Gastroesophageal sphincter (tissue), 4 donors: ENCODE results near the gene ALPL. TPM values are rescaled to one million over a fixed set of nuclear protein-coding genes. Genes with fewer than 3 reads are reported as not detected.

Experiments
- ATAC-seq: fragments of 150-250 bp; one replicate; pipeline ENCODE4 v1.9.1; 2016; ENCODE audit warnings: mild to moderate bottlenecking, moderate library complexity
- H3K27ac ChIP-seq, 4 donors: fragments of 200-600 bp; sonication (generic) in 3 of 4; 1 replicate in 3 of 4; 2 replicates in 1 of 4; pipeline ENCODE4 v1.5.1; 2016 to 2019
- H3K27me3 ChIP-seq: fragments of 200-600 bp; sonication (generic); one replicate; pipeline ENCODE4 v1.5.1; 2019
- H3K36me3 ChIP-seq, 2 donors: fragments of 200-600 bp; sonication (generic); one replicate each; pipeline ENCODE4 v1.5.1; 2019; ENCODE audit warnings: control low read depth in 1 of 2
- H3K4me1 ChIP-seq, 3 donors: fragments of 200-600 bp; sonication (generic); 1 replicate in 2 of 3; 2 replicates in 1 of 3; pipeline ENCODE4 v1.5.1; 2016 to 2019; ENCODE audit warnings: control low read depth in 2 of 3
- H3K4me3 ChIP-seq, 2 donors: fragments of 200-600 bp; sonication (generic); one replicate each; pipeline ENCODE4 v1.5.1; 2019; ENCODE audit warnings: mild to moderate bottlenecking in 1 of 2, moderate library complexity in 1 of 2
- H3K9me3 ChIP-seq, 3 donors: fragments of 200-600 bp; sonication (generic); one replicate each; pipeline ENCODE4 v1.5.1; 2017 to 2019; ENCODE audit warnings: control low read depth in 2 of 3
- EP300 ChIP-seq: sonication (generic); formaldehyde crosslinking; IDR thresholded peaks from one replicate; pipeline ENCODE4 v1.6.1; 2017; ENCODE audit warnings: antibody characterized with exemption, mild to moderate bottlenecking
- POLR2A ChIP-seq, 2 donors: fragments of 450-650 bp; IDR thresholded peaks; one replicate each; pipeline ENCODE4 v1.6.1; 2017; ENCODE audit warnings: antibody characterized with exemption in 2 of 2, mild to moderate bottlenecking in 2 of 2, moderate library complexity in 1 of 2
- POLR2AphosphoS5 ChIP-seq: sonication (generic); formaldehyde crosslinking; IDR thresholded peaks from one replicate; pipeline ENCODE4 v1.6.1; 2017; ENCODE audit warnings: antibody characterized with exemption
- WGBS, 2 donors: methylation state at CpG; one replicate each; pipeline ENCODE4 v1.1.5; 2018; ENCODE audit warnings: low coverage in 1 of 2; 5-methylcytosine and 5-hydroxymethylcytosine counted together
- total RNA-seq, 4 donors: library from RNA; depleted of rRNA; stranded (reverse); fragments of >200 nt; gene quantifications; one replicate each; pipeline ENCODE4 v1.1.0, GENCODE V29; 2016
- TF ChIP-seq, protein P1 (sequence below), 4 experiments: fragments of 200-600 bp in 2 of 4; fragments of 450-650 bp in 2 of 4; sonication (generic) in 1 of 4; IDR thresholded peaks; one replicate each; pipeline ENCODE4 v1.5.1; 2017 to 2019; ENCODE audit warnings: antibody characterized with exemption in 4 of 4, mild to moderate bottlenecking in 2 of 4, moderate library complexity in 2 of 4

Gene ALPL
- total RNA-seq, 4 donors from 2014 or later = 0.62 to 6.1 (median 3.9) TPM

DNA sequence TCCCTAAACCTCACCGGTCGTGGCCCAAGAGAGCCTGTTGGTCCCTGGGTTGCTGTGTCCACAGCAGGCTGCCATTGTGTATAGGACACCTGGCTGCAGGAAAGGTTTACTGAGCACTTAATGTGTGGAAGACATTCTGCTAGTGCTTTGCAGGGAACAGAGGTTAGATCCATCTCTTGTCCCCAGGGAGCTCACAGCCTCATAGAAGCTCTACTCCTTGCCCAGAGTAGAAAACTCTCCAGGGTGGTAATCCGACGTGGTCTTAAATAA is 16.9 kb upstream of the ALPL start:
- WGBS, 2 donors = 36 to 60% methylated on average over 2 to 4 of the region's 4 CpGs
- no peak for ATAC-seq

DNA sequence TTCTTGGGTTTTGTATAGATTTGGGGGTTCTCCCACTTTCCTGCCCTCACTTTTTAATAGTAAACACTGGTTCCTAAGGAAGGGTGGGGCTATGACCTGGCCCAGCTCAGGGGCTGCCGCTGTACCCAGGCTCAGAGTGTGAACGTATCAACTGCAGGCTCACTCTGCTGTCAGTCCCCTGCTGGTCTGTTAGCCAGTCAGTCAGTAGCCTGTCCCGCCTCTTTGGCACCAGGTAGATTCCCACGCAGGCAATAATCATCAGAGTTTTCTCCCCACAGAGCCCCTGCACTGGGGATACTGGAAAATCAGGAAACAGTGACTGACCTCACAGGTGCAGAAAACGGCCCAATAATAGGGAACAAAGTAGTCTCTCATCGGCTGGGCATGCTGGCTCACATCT is 15.0 kb upstream of the ALPL start:
- Histone ChIP-seq H3K4me1 (peaks cover 0 to 6% (median 0%) of the 10 kb centered on the region in 3 donors), H3K4me3 (no peak overlapping the region), H3K36me3 (no peaks in the 10 kb centered on the region), H3K27ac (no peak overlapping the region), H3K9me3 (peaks cover 0 to 2% (median 0%) of the 10 kb centered on the region in 3 donors), H3K27me3 (peaks cover 28% of the 10 kb centered on the region)
- ATAC-seq = no peak
- TF ChIP-seq POLR2A (IDR thresholded peaks at IDR 0.05) = no peak
- no CpG with 5 or more reads among the region's 6 CpGs for WGBS, 2 donors

More for the DNA sequence above, 16.9 kb upstream of the ALPL start:
- H3K9me3 ChIP-seq = no peaks in the 10 kb centered on the region
- H3K4me1 ChIP-seq = peaks cover 0 to 6% (median 0%) of the 10 kb centered on the region in 3 donors
- no peak overlapping the region for H3K4me3 ChIP-seq
- no peak overlapping the region for H3K27ac ChIP-seq
- TF ChIP-seq POLR2A (IDR thresholded peaks at IDR 0.05) (no peak), EP300 (no peak), POLR2AphosphoS5 (no peak)
- TF ChIP-seq, protein P1, sequence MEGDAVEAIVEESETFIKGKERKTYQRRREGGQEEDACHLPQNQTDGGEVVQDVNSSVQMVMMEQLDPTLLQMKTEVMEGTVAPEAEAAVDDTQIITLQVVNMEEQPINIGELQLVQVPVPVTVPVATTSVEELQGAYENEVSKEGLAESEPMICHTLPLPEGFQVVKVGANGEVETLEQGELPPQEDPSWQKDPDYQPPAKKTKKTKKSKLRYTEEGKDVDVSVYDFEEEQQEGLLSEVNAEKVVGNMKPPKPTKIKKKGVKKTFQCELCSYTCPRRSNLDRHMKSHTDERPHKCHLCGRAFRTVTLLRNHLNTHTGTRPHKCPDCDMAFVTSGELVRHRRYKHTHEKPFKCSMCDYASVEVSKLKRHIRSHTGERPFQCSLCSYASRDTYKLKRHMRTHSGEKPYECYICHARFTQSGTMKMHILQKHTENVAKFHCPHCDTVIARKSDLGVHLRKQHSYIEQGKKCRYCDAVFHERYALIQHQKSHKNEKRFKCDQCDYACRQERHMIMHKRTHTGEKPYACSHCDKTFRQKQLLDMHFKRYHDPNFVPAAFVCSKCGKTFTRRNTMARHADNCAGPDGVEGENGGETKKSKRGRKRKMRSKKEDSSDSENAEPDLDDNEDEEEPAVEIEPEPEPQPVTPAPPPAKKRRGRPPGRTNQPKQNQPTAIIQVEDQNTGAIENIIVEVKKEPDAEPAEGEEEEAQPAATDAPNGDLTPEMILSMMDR (IDR thresholded peaks at IDR 0.05) = no peak
- H3K36me3 ChIP-seq = no peaks in the 10 kb centered on the region
- peaks cover 47% of the 10 kb centered on the region for H3K27me3 ChIP-seq

DNA sequence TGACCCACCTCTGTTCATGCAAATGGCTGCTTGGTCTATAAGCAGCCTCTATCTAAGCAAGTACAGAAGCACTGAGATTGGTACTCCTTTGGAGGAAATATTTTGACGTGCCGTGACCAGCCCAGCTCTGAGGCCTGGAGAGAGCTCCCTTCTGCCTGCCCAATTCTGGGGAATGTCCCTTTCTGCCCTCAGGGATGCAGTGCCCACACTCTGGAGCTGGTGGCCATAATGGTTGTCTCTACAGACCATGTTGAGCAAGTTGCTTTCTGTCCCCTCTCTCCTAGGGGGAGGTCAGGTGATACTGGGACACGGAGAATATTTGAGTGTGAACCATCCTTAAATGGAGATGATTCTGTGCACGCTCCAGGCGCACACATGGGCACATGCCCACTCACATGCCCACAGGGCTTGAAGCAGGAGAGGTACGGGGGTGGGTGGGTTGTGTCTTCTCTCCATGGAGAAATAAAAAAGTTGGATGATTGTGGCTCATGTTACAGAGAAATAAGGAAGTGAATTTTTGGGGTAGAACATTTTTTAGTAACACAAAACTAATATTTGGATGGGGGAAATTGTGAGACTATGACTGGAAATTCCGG is 13.9 kb upstream of the ALPL start:
- Histone ChIP-seq H3K4me3 (no peak overlapping the region), H3K27ac (no peak overlapping the region), H3K4me1 (peaks cover 0 to 6% (median 0%) of the 10 kb centered on the region in 3 donors), H3K27me3 (peaks cover 18% of the 10 kb centered on the region), H3K36me3 (no peaks in the 10 kb centered on the region), H3K9me3 (peaks cover 0 to 7% (median 0%) of the 10 kb centered on the region in 3 donors)
- TF ChIP-seq, protein P1 (IDR thresholded peaks at IDR 0.05) = no peak
- TF ChIP-seq POLR2AphosphoS5 = no peak
- TF ChIP-seq POLR2A (IDR thresholded peaks at IDR 0.05) = no peak
- TF ChIP-seq EP300 = no peak
- ATAC-seq = no peak
- 80 to 100% methylated on average over 1 to 5 of the region's 7 CpGs for WGBS, 2 donors

DNA sequence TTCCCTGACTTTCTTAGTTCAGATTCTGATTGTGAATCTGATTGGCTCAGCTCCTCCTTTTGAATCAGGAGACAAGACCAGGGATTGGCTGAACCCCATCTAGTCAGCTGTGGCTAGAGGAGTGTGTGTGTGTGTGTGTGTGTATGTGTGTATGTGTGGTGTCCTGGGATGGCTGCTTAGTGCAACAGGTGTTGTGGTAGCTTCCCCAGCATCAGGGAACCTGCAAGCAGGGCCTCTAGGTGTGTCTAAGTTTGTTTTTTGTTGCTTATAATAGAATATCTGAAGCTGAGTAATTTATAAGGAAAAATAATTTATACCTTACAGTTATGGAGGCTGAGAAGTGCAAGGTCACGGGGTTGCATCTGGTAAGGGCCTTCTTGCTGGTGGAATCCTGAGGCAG is 13.2 kb upstream of the ALPL start:
- no peak for TF ChIP-seq EP300
- no peak for TF ChIP-seq POLR2AphosphoS5
- no peak for TF ChIP-seq POLR2A (IDR thresholded peaks at IDR 0.05)
- TF ChIP-seq, protein P1 (IDR thresholded peaks at IDR 0.05) = no peak

DNA sequence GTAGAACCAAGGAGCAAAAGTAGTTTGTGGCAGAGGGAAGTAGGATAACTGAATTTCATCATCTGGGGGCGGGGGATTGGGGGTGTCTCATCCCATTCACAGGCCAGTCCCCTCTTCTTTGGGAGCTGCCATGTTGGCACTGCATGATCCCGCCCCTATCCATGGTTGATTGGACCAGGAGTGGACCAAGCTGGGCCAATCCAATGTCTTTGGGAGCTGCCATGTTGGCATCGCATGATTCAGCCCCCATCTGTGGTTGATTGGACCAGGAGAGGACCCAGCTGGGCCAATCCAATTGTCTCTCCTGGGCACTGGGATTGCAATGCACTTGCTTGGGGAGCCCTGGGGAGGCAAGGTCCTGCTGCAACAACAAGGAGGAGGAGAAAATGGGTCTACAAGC is 12.3 kb upstream of the ALPL start:
- ATAC-seq = no peak
- Histone ChIP-seq H3K4me1 (peaks cover 0 to 2% (median 0%) of the 10 kb centered on the region in 3 donors), H3K36me3 (no peaks in the 10 kb centered on the region), H3K27ac (no peak overlapping the region), H3K9me3 (peaks cover 0 to 7% (median 0%) of the 10 kb centered on the region in 3 donors), H3K27me3 (peaks cover 8% of the 10 kb centered on the region), H3K4me3 (no peak overlapping the region)
- WGBS, 2 donors = no CpG with 5 or more reads among the region's 3 CpGs
- TF ChIP-seq EP300 = no peak
- TF ChIP-seq, protein P1 (IDR thresholded peaks at IDR 0.05) = no peak
- no peak for TF ChIP-seq POLR2A (IDR thresholded peaks at IDR 0.05)
- TF ChIP-seq POLR2AphosphoS5 = no peak

More for the DNA sequence above, 13.2 kb upstream of the ALPL start:
- Histone ChIP-seq H3K27ac (no peak overlapping the region), H3K4me1 (peaks cover 0 to 6% (median 0%) of the 10 kb centered on the region in 3 donors), H3K36me3 (no peaks in the 10 kb centered on the region), H3K4me3 (no peak overlapping the region), H3K27me3 (peaks cover 10% of the 10 kb centered on the region), H3K9me3 (peaks cover 0 to 7% (median 0%) of the 10 kb centered on the region in 3 donors)
- no peak for ATAC-seq
- WGBS, 2 donors = 88 to 89% methylated on average over 1 of the region's 1 CpG
